Amniotic epithelial cell (primary cell): ENCODE data around the gene KCNK5.

Experiments
- DNase-seq: peaks from one replicate; pipeline ENCODE4 v3.0.0-alpha.2; 2010; ENCODE audit warnings: low read depth

KCNK5 gene

DNA sequence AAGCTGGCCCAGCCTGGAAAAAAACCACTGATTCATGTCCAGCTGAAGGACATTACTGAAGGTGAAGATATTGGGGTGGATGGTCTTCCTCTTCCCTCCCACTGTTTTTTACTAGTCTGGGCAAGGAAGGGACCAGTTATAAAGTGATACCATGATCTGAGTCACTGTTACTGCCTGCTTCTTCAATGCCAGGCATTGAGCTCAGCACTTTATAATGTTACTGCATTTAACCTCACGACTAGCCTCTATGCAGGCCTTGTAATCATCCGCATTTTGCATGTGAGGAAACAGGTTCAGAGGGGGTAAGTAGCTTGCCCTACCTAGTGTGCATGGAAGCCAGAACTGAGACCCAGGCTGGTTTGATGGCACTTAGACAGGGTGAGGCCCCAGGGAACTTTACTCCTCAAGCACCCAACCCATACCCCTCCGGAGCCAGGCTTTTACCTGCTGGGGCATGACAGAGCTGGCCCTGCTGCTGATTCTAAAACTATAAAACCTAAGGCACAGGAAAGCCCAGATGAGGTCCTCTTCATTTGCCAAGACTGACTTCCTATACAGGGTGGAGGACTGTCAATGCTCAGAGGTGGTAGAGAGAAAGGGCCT, 11.0 kb upstream of the KCNK5 start:
- no peak for DNase-seq

DNA sequence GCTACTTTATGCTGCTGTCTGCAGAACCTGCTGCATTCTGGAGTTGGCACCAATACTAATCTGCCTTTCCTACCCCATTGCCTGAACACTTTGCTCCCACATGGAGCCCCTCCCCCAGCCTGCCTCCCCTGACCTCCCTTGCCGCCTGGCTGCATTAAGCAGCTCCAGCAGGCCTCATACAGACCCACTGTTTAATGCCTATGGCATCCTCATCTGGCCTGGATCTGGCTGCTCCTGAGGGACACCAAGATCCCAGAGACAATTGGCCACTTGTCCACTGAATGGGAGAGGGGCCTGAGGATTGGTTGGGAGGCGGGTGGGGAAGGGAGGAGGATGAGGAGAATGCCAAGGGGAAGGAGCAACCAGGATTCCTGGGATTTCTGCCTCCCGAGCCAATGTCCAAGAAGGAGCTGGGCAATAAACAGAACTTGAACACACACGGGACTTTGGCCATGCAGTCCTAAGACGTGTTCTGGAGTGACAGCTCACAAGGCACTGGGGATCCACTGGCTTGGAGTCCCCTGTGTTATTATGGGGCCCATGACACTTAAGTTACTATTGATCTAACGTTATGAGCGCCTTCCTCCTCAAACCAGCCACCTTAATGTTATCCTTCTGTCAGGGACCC, 10.4 kb upstream of the KCNK5 start:
- DNase-seq, result no peak

DNA sequence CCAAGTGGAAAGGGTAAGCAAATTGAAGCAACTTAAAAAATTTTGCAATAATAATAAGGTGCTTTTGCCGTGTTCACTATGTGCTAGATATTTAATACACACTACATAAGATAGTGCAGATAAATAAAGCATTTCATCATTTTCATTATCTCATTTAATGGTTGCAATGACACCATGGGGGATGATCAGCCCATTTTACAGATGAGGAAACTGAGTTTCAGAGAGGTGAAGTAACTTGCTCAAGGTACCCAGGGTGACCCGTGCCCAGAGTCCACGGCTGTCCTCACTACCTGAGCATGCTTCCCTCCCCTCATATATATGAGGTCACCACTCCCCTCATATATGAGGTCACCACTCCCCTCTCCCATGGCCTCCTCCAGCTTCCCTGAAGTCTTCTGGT, 7.5 kb upstream of the KCNK5 start:
- no peak for DNase-seq

DNA sequence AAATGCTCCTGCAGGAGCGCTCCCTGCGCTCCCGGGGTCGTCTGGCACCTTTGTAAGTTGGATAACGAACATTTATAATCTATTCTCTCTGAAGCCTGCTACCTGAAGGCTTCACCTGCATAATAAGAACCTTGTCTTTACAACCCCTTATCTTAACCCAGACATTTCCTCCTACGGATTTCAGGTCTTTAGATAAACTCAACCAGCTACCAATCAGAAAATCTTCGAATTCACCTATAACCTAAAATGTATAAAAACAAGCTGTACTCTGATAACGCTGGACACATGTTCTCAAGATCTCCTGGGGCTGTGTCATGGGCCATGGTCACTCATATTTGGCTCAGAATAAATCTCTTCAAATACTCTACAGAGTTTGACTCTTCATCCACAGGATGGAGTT, 4.1 kb upstream of the KCNK5 start:
- DNase-seq, result no peak

DNA sequence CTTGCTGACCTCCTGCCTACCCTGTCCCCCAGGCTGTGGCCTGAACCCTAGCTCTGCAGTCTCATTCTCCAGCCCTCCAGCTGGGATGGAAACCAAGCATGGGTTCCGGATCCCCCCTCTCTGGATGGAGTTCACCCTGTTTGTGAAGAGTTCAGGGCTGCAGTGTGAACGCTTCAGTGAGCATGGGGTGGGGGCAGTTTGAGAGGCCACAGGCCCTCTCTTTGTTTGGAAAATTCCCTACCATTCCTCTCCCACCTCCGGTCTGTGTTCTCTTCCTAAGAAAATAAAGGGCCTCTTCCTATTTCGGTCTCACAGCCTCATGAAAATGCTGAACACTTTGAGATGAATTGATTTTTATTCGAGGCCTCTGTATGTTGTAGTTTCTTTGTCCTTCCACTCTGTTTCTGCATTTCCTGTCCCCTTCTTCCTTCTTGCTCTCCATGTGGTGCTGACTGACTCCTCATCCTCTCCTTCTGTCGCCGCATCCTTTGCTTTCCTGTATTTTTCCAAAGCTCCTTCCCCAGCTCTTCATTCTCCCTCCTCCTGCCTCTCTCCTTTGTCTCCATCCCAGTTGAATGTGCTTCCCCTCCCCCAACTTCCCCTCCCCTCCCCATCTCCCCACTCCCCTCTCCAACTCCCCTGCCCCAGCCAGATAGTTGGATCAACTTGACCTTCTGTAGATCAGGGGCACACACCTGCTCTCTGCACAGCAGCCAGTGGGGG, 2.4 kb upstream of the KCNK5 start:
- no peak for DNase-seq

DNA sequence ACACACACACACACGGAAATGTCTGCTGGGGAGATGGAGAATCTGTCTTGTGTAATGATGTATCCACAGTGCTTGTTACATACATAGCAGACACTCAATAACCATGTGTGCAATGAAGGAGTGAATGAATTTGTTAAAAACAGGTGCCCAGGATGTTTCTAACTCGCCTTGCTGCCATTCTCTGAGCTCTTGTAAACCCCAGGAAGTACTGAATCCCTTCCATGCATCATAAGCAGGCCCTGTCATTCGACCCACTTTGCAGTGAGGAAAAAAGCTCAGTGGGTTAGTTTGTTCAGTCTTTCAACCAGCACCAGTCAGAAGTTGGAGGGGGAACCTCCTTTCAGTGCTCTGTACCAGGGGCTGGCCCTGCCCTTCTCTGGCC, 1.4 kb upstream of the KCNK5 start:
- DNase-seq, result no peak

DNA sequence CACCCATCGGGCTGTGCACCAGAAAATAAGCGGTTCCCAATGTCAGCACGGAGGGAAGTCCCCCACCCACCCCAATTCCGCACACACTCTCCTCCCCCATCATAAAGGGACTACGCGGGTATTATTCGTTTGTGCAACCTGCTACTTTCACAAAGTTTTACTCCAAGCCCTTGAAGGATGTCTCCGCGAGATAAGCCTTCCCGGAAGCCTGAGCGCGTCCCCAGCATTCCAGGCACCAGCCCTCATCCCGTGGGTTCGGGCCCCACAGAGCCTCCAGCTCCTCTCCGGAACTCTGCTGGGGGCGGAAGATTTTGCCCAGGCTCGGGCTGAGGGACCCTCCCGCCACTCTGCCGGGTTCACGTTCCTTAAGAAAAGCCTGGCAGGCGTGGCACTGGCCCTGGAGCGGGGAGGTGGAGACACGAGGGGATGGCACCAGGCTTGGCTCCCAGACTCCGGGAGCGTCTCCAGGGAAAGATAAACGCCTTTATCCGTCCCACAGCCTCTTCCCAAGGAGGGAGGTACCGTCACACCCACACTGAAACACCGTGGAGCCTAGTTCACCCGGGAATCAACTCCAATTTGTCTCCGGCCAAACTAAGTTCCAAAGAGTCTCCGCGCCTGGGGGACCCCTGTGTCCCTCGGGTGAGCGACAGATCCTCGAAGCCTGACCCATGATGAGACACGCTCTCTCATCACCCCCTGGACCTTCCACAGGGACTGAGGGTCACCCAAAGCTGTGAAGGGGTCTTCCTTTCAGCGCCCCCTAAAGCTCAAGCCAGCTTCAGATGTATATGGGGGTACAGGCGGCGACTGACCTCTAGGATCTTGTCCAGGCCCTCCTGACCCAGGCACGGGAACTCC, 934 bp downstream of the KCNK5 start:
- DNase-seq, result no peak

DNA sequence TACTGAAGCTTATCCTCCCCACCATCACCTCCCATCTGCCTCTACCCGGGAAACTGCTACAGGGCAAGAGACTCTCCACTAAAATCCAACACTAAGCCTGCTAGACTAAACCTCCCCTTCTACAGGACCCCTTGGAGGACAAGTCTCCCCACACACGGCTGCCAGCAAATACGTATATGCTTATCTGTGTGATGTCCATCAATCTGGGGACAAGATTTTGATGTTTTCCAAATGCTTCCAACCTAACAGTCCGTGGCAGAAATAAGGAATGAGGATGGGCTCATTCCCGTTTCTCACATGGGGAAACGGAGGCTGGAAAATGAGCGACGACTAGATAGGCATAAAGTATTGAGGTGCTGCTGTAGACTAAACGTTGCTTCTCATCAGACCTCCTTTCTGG, 1.8 kb downstream of the KCNK5 start:
- no peak for DNase-seq

DNA sequence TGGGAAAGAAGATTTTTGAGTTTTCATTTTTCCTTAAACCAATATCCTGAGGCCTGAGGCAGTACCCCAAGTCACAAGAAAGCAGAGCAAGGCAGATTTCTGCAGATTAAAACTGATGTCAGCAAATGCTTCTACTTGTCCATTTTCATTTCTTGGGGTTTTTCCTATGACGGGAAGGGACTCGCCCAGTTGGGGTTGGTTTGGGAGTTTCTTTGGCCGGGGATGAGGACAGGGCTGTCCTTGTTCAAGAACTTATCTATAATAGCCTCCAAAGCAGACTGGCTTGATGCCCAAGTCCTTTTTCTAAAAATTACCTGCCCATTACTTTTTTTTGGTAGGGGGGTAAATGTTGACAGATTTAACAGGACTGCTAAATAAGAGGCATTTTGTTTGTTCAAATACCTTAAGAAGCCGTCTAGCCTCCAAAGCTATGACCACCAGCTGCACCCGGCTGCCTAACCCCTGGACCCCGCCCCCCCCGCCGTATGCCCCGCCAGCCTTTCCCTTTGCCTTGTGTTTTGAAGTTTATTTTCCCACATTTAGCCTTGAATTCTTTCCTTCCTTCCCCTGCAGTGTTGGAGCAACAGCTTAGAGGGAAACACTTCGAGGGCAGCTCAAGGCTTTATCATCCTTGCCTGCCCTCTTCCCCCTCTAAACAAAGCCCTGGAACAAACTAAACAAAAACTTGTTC, 2.5 kb downstream of the KCNK5 start:
- no peak for DNase-seq

DNA sequence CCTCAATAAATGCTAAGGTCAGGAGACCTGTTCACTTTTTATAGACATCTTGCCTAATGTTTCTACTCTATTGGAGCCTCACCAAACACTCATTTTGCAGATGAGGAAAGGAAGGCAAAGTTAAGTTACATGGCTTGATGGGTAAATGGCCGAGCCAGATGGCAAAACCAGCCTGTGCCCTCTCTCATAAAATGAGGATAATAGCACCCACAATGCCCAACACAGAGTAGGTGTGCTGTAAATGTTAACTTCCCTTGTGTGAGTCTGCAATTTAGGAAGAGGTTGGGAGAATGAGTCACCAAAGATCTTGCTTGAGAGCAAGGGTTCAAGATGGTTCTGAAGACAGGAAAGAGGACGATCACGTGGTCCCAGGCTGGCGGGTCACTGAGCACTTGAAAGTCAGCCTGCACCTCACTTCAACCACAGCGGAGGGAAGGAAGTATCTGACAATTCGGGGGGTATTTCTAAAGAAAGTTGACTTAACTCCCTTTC, 3.3 kb downstream of the KCNK5 start:
- no peak for DNase-seq

DNA sequence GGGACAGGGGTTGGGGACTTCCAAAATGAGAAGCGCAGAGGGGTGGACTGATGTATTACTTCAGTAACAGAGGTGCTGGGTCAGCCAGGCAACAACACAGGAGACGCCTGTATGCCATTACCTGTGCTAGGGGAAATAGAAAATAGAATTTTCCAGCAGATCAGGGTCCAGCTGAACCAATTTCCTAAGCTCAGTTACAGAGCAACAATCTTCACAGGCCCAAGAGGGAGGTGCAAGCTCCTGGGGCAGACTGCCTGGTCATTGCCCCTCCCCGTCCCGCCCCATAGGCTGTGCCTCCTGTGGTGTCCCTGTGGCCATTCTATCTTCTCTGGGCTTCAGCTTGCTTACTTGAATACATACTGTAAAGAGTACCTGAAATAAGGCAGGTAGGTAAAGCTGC, 3.7 kb downstream of the KCNK5 start:
- DNase-seq, result no peak

DNA sequence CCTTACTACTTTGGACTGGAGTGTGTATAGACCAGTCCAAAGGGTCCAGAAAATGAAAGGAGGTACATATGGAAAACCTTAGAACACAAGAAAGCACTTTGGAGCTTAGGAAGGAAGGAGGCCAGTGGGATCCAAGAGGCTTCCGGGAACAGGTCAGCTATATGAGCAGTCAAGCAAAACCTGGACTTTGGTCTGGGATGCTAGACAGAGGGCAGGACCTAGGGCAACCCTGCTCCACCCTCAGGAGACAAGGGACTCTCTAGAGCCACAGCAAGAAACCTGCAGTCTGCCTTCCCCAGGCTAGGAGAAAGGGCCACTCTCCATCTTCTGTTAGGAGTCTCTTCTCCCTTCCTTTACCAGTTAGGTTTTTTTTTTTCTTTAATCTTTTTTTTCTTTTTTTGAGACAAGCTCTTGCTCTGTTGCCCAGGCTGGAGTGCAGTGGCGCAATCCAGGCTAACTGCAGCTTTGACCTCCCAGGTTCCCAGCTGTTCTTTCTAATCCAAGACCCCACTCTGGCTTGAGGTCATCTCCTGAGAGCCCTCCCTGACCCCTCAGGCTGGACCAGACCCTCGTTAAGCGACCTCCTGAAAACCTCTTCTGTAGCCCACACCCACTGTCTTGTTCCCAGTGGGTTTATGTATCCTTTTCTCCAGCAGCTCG, 4.6 kb downstream of the KCNK5 start:
- no peak for DNase-seq

DNA sequence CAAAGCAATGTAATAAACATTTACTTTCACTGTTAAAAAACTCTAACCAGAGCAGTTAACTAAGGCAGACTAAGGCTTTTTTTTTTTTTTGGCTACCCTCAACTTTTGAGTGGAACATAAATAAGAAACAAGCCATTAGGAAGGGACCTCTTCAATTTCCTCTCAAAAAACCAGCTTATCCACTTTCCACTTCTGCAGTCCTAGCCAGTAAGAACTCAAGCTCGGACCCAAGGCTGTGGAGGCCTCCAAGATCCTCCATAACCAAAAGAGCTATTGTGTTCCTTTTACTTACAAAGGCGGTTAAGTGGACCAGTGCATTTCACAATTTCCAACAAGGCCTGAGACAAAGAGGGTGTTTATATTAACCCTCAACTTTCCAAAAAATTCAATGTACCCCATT, 5.3 kb downstream of the KCNK5 start:
- no peak for DNase-seq

DNA sequence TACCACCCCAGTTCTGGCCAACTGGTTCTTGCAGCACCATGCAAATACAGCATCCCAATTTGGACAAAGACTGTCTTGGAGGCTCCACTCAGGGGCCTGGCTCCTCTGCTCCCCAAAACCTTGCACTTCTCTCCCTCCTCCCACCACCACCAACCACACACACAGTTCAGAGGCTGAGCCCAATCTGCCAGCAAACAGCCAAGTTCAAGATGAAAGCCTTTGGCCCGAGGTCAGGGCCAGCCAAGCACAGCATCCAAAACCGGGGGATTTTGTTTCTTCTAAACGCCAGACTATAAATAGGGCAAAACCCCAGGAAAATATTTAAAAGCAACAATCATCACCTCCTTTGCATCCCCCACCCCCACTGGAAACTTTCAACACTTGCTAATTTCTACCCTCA, 5.7 kb downstream of the KCNK5 start:
- DNase-seq, result no peak

DNA sequence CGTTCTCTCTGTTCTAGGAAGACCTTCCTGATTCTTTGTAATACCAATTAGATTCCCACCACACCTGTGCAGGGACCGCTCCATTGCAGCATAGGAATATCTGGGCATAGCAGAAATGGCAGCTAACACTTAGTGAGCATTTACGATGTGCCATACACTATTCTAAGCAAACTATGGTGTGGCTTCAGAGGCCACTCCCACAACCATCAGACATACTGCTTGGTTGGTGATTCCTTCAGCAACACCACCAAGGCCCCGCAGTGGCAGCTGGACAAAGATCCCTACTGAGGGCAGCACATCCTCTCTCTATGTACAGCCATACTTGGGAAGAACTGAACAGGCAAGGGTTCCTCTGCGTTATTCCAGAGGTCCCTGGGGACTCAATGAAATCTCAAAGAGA, 6.2 kb downstream of the KCNK5 start:
- DNase-seq, result no peak

DNA sequence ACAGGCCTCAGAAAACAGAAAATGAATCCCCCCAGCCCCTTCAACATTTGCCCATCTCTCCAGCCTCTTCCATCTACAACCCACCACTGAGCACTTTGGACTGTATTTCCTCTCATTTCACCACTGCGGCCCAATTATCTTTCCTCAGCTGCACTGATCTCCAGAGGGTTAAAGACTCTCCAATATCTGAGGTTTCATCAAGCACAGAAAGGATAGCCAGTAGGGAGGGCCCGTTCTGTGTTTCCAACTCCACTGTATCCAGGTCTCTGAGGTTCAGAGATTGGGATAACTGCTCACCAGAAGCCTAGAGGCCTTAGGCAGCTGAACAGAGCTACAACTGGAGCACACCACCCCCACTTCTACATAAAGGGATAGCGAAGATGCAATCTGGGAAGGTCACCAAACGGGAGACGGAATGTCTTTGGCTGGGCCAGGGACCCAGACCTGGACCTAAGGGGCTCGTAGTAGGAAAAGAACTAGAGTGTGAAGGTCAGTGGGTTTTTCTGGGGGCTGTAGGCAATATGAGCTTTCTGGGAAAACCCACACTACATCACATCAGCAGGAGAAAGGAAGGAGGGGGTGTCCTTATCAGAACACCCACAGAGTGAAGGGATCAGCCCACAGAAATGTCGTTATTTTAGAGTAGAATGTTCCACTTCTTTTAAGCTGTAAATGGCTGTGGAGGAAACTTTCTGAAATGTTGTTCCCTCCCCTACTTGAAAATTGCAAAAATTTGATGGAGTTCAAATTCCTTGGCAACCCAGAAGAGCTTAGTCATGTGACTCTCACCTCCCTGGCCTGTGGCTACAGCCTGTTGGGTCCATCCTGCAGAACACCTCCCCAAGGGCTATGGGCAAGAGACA, 7.3 kb downstream of the KCNK5 start:
- no peak for DNase-seq

DNA sequence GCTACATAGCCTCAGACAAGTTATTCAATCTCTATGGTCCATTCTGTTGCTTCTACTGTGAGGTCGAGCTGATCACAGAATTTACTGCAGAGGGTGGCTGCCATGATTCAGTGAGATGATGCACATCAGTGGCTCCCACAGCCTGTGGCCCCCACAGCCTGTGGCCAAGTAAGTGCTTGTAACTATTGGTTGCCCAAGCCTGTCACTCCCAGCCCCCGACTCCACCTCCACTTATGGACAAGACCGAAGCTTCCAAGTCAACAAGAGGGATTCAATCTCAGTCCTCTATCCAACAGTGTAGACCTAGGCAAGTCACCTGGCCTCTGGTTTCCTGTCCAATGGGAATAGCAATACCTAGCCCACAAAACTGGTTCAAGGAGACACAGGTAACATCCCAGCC, 8.2 kb downstream of the KCNK5 start:
- DNase-seq, result no peak

DNA sequence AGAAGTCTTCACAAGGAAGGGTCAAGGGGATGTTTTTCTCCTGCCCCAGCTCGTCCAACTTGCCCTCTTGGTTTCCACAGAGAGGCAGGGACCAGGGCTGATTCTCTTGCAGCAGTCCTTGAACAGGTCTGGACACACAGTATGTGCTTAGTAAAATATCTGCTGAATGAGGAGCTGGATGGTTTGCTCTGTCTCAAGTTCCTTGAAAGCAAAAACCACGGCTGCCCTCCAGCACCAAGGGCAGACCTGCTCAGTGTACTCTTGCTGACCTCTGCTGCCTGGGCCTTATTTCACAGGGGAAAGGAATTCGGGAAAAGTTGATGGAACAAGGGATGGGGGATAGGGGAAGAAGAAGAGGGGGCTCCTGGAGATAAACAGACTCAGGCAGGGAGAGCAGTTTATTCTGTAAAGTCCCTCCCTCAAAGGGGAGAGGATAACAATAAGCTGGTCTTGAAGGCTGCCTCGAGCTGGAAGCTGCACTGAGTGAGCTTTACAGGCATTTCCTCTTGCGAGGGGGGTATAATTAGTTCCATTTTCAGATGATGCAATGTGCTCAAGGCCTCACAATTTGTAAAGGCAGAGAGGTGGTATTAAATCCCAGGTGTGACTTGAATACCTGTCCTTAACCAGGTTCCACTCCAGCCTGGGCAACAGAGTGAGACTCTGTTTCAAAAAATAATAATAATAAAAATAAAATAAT, 10.3 kb downstream of the KCNK5 start:
- no peak for DNase-seq

DNA sequence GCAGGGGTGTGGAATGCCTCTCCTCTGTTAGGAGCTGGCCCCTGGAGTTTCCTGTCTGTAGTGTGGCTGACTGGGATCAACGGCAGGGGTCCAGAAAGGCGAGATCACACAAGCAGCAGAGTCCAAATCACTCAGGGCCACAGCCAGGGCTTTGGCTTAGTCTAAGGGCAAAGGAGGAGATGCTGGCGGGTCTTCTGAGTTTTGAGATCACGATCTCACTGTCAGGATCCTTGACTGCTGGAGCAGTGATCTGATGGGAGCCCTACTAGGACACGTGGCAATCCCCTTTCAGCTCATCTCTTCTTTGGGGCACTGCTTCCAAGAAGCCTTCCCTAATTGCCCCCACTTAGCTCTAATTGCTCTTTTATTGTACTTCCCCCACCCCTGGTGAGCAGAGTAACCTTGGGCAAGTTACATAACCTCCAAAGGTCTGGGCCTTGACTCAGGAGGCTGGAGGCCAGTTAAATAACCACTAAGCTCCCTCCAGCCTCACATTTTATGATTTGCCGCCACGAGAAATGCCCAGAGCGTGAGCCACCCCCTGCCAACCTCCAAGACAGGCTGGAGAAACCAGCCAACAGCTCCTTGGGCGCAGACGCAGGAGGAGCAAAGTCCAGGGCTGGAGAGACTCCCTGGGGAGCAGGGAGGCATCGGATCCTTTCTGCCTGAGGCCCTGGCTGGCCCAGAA, 12.0 kb downstream of the KCNK5 start:
- no peak for DNase-seq
